T-helper 9 cell (primary cell): ENCODE results near the gene OPTN.

ENCODE experiments used
- DNase-seq: peaks from one replicate; pipeline ENCODE4 v3.0.0-alpha.2; 2020

OPTN gene

DNA sequence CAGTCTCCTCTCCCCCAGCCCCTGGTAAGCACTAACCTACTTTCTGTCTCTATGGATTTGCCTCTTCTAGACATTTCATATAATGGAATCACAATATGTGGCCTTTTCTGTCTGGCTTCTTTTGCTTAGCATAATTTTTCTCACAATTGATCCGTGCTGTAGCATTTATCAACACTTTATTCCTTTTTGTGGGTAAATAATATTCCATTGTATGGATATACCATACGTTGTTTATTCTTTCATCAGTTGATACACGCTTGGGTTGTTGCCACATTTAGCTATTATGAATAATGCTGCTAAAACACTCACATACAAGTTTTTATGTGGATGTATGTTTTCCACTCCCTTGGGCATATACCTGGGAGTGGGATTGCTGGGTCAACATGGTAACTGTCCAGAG is 87.2 kb downstream of the OPTN start:
- DNase-seq = no peak
